Bronchial epithelial cell (primary cell): ENCODE data around the gene XRCC2. TPM values are rescaled to one million over a fixed set of nuclear protein-coding genes. Genes with fewer than 3 reads are reported as not detected.
A peak's percentile ranks its signal among the peaks of the same experiment; 100 is the strongest.

Source experiments
- DNase-seq: peaks from one replicate; pipeline ENCODE4 v3.0.0-alpha.2; 2010; ENCODE audit warnings: low read depth
- FAIRE-seq: peaks from 2 replicates; lab custom pipeline; 2011; peaks lifted over from hg19 to GRCh38; lab: Jason Lieb, UNC
- H3K27me3 ChIP-seq: 2 replicates; pipeline ENCODE4 v1.5.1; 2011; ENCODE audit warnings: low read length; ENCODE audit not compliant: control insufficient read depth, insufficient read depth
- H3K36me3 ChIP-seq: 2 replicates; pipeline ENCODE4 v1.5.1; 2011; ENCODE audit warnings: low read length; ENCODE audit not compliant: control insufficient read depth, insufficient read depth
- H3K4me3 ChIP-seq: 2 replicates; pipeline ENCODE4 v1.5.1; 2011; ENCODE audit warnings: mild to moderate bottlenecking, low read depth, low read length, control low read depth
- total RNA-seq: library from RNA; depleted of rRNA; stranded (reverse); fragments of >200 nt; gene quantifications from 2 replicates; pipeline ENCODE4 v1.2.1, GENCODE V29; 2014
- TF ChIP-seq, protein P1 (sequence below): IDR thresholded peaks from 2 replicates; pipeline ENCODE4 v1.5.1; 2011; ENCODE audit warnings: mild to moderate bottlenecking, moderate library complexity, low read length, control low read depth, inconsistent platforms; ENCODE audit not compliant: insufficient read depth, severe bottlenecking

The XRCC2 gene
- total RNA-seq, 1 donor from 2014 or later: 0.26 TPM

GRCh38 chr7:152668975-152669374 is 7.0 kb downstream of the XRCC2 start:
- TF ChIP-seq, protein P1, sequence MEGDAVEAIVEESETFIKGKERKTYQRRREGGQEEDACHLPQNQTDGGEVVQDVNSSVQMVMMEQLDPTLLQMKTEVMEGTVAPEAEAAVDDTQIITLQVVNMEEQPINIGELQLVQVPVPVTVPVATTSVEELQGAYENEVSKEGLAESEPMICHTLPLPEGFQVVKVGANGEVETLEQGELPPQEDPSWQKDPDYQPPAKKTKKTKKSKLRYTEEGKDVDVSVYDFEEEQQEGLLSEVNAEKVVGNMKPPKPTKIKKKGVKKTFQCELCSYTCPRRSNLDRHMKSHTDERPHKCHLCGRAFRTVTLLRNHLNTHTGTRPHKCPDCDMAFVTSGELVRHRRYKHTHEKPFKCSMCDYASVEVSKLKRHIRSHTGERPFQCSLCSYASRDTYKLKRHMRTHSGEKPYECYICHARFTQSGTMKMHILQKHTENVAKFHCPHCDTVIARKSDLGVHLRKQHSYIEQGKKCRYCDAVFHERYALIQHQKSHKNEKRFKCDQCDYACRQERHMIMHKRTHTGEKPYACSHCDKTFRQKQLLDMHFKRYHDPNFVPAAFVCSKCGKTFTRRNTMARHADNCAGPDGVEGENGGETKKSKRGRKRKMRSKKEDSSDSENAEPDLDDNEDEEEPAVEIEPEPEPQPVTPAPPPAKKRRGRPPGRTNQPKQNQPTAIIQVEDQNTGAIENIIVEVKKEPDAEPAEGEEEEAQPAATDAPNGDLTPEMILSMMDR: no peak
- no peak for FAIRE-seq
- no peak for DNase-seq
- Histone ChIP-seq H3K4me3 (no peak overlapping the region), H3K36me3 (no peaks in the 10 kb centered on the region), H3K27me3 (no peaks in the 10 kb centered on the region)

DNA sequence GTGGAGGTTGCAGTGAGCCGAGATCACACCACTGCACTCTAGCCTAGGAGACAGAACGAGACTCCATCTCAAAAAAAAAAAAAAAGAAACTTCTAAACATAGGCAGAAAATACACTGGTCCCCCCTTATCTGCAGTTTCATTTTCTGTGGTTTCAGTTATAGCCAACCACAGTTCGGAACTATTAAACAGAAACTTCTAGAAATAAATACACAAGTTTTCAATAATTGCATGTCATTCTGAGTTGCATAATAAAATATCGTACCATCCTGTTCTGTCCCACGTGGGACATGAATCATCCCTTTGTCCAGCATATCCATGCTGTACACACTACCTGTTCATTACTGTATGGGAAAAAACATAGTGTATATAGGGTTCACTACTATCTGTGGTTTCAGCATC is 8.0 kb downstream of the XRCC2 start:
- FAIRE-seq (no peak), DNase-seq (peak; percentile 20)
- Histone ChIP-seq H3K36me3 (no peaks in the 10 kb centered on the region), H3K27me3 (no peaks in the 10 kb centered on the region), H3K4me3 (no peak overlapping the region)
- TF ChIP-seq, protein P1: no peak

GRCh38 chr7:152666078-152666477 is 9.9 kb downstream of the XRCC2 start:
- no peak for FAIRE-seq
- TF ChIP-seq, protein P1: no peak
- H3K27me3 ChIP-seq: no peaks in the 10 kb centered on the region
- H3K4me3 ChIP-seq: no peak overlapping the region
- DNase-seq: no peak
- H3K36me3 ChIP-seq: no peaks in the 10 kb centered on the region

DNA sequence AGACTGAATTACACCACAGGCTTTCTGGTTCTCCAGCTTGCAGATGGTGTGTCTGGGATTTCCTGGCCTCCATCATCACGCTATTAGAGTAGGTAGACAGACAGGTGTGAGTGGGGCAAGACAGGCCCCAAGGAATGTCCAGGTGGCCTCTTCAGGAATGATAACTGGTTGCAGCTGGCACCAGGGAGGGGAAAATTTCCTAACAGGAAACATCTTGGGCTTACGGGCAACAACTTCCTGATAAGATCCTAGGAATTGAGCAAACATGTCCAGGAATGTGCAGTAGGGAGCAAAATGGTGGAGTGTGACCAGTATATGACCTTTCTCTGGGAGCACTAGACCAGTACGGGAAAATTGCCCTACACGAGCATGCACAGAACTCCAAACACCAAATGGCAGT is 11.3 kb downstream of the XRCC2 start:
- FAIRE-seq (no peak), DNase-seq (peak; percentile 48)
- TF ChIP-seq, protein P1: no peak
- Histone ChIP-seq H3K27me3 (no peaks in the 10 kb centered on the region), H3K4me3 (no peak overlapping the region), H3K36me3 (no peaks in the 10 kb centered on the region)

DNA sequence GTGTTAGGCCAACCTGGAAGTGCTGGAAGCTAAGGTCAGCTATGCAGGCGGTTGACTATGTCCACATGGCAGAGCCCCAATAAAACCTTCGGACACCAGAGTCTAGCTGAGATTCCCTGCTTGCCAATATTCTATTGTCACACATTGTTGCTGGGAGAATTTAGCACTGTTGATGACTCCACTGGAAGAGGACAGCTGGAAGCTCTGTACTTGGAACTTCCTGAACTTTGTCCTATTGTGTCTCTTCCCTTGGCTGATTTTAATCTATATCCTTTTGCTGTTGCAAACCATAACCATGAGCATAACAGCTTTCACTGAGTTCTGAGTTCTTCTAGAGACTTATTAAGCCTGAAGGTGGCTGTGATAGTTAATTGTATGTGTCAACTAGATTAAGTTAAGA is 12.0 kb downstream of the XRCC2 start:
- FAIRE-seq: no peak
- TF ChIP-seq, protein P1: no peak
- Histone ChIP-seq H3K27me3 (no peaks in the 10 kb centered on the region), H3K4me3 (no peak overlapping the region), H3K36me3 (no peaks in the 10 kb centered on the region)
- no peak for DNase-seq

DNA sequence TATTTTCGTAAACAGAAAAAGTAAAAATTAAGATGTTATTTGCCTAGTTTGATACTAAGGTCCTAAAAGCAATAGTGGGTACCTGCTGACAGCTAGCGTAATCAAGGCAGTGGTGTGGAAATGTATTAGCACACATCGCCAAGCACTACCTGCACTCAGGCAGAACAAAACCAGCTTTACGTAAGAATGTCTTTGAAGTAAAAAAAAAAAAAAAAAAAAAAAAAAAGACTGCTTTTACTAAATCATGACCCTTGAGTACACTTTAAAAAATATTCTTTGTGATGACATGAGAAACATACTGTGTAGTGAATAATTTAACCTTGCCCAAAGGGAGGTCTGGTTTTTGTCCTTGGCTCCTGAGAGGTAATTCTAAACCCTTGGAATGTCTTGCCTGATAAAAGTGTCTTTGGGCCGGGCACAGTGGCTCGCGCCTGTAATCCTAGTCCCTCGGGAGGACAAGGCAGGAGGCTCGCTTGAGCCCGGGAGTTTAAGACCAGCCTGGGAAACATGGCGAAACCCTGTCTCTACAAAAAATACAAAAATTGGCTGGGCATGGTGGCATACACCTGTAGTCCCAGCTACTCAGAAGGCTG is 12.7 kb downstream of the XRCC2 start:
- FAIRE-seq (no peak), DNase-seq (no peak)
- Histone ChIP-seq H3K4me3 (no peak overlapping the region), H3K27me3 (no peaks in the 10 kb centered on the region), H3K36me3 (no peaks in the 10 kb centered on the region)
- TF ChIP-seq, protein P1: no peak
